Activated CD4-positive, alpha-beta T cell treated with anti-CD3 and anti-CD28 coated beads for 36 hours (primary cell): ENCODE results near the gene SETD3. TPM values are rescaled to one million over a fixed set of nuclear protein-coding genes. Genes with fewer than 3 reads are reported as not detected.

Experiments used
- ATAC-seq: fragments of 200-7000 bp; cut with Tn5 transposase; one replicate; pipeline ENCODE4 v1.10.0; 2021; ENCODE audit warnings: mild to moderate bottlenecking, moderate library complexity
- CTCF ChIA-PET: fragments of 350-600 bp; sonication (Branson Sonifier 250); formaldehyde crosslinking; loops from one replicate; lab custom pipeline; 2021; ENCODE audit warnings: antibody characterized with exemption; lab: Charles Lee
- POLR2A ChIA-PET: fragments of 350-600 bp; sonication (Branson Sonifier 250); formaldehyde crosslinking; loops from one replicate; lab custom pipeline; 2021; ENCODE audit warnings: antibody characterized with exemption, inconsistent platforms; lab: Charles Lee
- DNase-seq: peaks from one replicate; pipeline ENCODE4 v3.0.0-alpha.2; 2020
- H3K27ac Mint-ChIP-seq: one replicate; pipeline ENCODE4 v1.8.0; 2021; ENCODE audit warnings: mixed read lengths
- H3K27me3 Mint-ChIP-seq: one replicate; pipeline ENCODE4 v1.8.0; 2021; ENCODE audit warnings: mixed read lengths
- H3K36me3 Mint-ChIP-seq: one replicate; pipeline ENCODE4 v1.8.0; 2021; ENCODE audit warnings: low read depth, mixed read lengths
- H3K4me1 Mint-ChIP-seq: one replicate; pipeline ENCODE4 v1.8.0; 2021; ENCODE audit warnings: mixed read lengths
- H3K4me3 Mint-ChIP-seq: one replicate; pipeline ENCODE4 v1.8.0; 2021; ENCODE audit warnings: mild to moderate bottlenecking, moderate library complexity, mixed read lengths
- H3K9me3 Mint-ChIP-seq: one replicate; pipeline ENCODE4 v1.8.0; 2021; ENCODE audit warnings: low read depth, mixed read lengths
- intact Hi-C, 2 experiments: fragments of 100-400 bp; cut with DNase I in 1 of 2; cut with micrococcal nuclease in 1 of 2; formaldehyde crosslinking; loops; one replicate each; pipeline versions ENCODE4 v1.14.2 to v1.15.1; 2022 to 2024; cut with DNase I, micrococcal nuclease
- total RNA-seq, 2 experiments: library from RNA; stranded (reverse); gene quantifications; one replicate each; pipeline ENCODE4 v1.2.3, GENCODE V29; 2021

The SETD3 gene
- total RNA-seq, 2 experiments from 2014 or later, result 51.5 to 62.3 TPM

DNA sequence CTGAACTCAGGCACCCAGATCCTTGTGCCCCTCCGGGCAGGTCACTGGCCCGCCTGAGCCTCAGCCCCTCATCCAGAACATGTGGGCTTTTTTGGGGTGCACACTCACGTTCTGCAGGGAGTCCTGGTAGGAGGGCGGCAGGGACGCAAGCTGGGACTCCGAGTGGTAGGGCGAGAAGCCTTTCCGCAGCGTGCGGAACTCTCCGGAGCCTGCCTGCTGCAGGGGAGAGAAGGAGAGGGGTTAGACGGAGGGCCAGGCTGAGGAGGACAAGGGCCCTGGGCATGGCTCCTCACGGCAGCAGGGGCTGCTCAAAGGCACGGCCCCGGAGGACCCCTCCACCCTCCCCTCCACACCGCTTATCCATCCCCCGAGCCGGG is 41.4 kb upstream of the SETD3 start:
- H3K4me1 Mint-ChIP-seq, result peaks cover 10% of the 10 kb centered on the region
- ChIA-PET POLR2A (no interaction called here), CTCF (no interaction called here)
- H3K36me3 Mint-ChIP-seq, result no peaks in the 10 kb centered on the region
- ATAC-seq, result no peak
- no peak for DNase-seq
- H3K4me3 Mint-ChIP-seq, result no peak overlapping the region
- H3K9me3 Mint-ChIP-seq, result no peaks in the 10 kb centered on the region
- no peaks in the 10 kb centered on the region for H3K27me3 Mint-ChIP-seq
- intact Hi-C loops, result no loop called here
- no peak overlapping the region for H3K27ac Mint-ChIP-seq

GRCh38 chr14:99521176-99522024 is 40.7 kb upstream of the SETD3 start:
- POLR2A ChIA-PET, result no interaction called here
- H3K36me3 Mint-ChIP-seq, result no peaks in the 10 kb centered on the region
- no peak overlapping the region for H3K4me3 Mint-ChIP-seq
- DNase-seq (no peak), ATAC-seq (no peak)
- H3K9me3 Mint-ChIP-seq, result no peaks in the 10 kb centered on the region
- CTCF ChIA-PET, result no interaction called here
- no peaks in the 10 kb centered on the region for H3K27me3 Mint-ChIP-seq
- peaks cover 10% of the 10 kb centered on the region for H3K4me1 Mint-ChIP-seq
- intact Hi-C loops, result no loop called here
- no peak overlapping the region for H3K27ac Mint-ChIP-seq

- Mint-ChIP-seq H3K36me3 (no peaks in the 10 kb centered on the region), H3K4me1 (peaks cover 10% of the 10 kb centered on the region), H3K27ac (no peak overlapping the region), H3K4me3 (no peak overlapping the region), H3K9me3 (no peaks in the 10 kb centered on the region), H3K27me3 (no peaks in the 10 kb centered on the region)
- no peak for ATAC-seq
- CTCF ChIA-PET, result no interaction called here
- DNase-seq, result no peak
- intact Hi-C loops, result no loop called here
- POLR2A ChIA-PET, result no interaction called here
These were observed 40.0 kb upstream of the SETD3 start for GRCh38 chr14:99520571-99521081.

- Mint-ChIP-seq H3K27me3 (no peaks in the 10 kb centered on the region), H3K9me3 (no peaks in the 10 kb centered on the region), H3K36me3 (no peaks in the 10 kb centered on the region), H3K4me3 (no peak overlapping the region), H3K27ac (no peak overlapping the region), H3K4me1 (peaks cover 5% of the 10 kb centered on the region)
- ChIA-PET POLR2A (no interaction called here), CTCF (interaction anchor here (0.6 to 0.9 kb wide), 3 partner anchors 82 to 111 kb away, joined by 3 to 5 read pairs (median 3); no protein-coding TSS in a partner anchor)
- DNase-seq, result no peak
- ATAC-seq, result no peak
- intact Hi-C loops, result no loop called here
These were observed 39.3 kb upstream of the SETD3 start for GRCh38 chr14:99519931-99520421.

DNA sequence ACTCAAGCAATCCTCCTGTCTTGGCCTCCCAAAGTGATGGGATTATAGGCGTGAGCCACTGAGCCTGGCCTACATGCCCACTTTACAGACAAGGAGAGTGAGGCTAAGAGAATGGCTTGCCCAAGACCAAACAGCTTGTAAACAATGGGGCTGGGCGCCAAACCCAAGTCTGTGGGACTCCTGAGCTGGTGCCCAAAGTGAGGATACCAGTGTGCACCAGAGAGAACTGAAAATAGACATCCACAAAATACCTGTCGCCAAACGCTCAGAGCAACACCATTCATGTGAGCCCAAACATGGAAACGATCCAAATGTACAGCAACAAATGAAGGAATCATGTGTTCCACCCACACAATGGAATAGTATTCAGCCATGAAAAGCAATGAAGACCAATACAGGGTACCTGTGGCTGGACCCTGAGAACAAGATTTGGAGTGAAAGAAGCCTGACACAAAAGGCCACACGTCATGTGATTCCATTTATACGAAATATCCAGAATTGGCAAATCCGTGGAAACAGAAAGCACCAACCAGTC is 38.8 kb upstream of the SETD3 start:
- ChIA-PET POLR2A (no interaction called here), CTCF (interaction anchor here (0.6 to 2.3 kb wide), 4 partner anchors 83 to 112 kb away, joined by 3 to 6 read pairs (median 4); no protein-coding TSS in a partner anchor)
- ATAC-seq (no peak), DNase-seq (no peak)
- Mint-ChIP-seq H3K4me3 (no peak overlapping the region), H3K36me3 (no peaks in the 10 kb centered on the region), H3K9me3 (no peaks in the 10 kb centered on the region), H3K27ac (no peak overlapping the region), H3K4me1 (peaks cover 2% of the 10 kb centered on the region), H3K27me3 (no peaks in the 10 kb centered on the region)
- intact Hi-C loops, result no loop called here

- Mint-ChIP-seq H3K27ac (no peak overlapping the region), H3K4me3 (no peak overlapping the region), H3K4me1 (no peaks in the 10 kb centered on the region), H3K9me3 (no peaks in the 10 kb centered on the region), H3K36me3 (no peaks in the 10 kb centered on the region), H3K27me3 (no peaks in the 10 kb centered on the region)
- ChIA-PET CTCF (interaction anchor here (0.6 to 2.3 kb wide), 9 partner anchors 36 to 604 kb away, joined by 3 to 6 read pairs (median 3); partner anchors contain the start of gene CYP46A1), POLR2A (no interaction called here)
- peak; percentile 93 for ATAC-seq
- intact Hi-C loops, result loop anchor here (1.0 kb wide), 4 partner anchors 110 to 367 kb away; no protein-coding TSS in a partner anchor
- peak; percentile 91 for DNase-seq
These were observed 38.0 kb upstream of the SETD3 start for GRCh38 chr14:99518441-99519346.

GRCh38 chr14:99517643-99518381 is 37.2 kb upstream of the SETD3 start:
- ChIA-PET CTCF (interaction anchor here (0.6 to 2.3 kb wide), 9 partner anchors 35 to 1409 kb away, joined by 3 to 6 read pairs (median 3); partner anchors contain the start of gene CYP46A1), POLR2A (no interaction called here)
- no peaks in the 10 kb centered on the region for H3K9me3 Mint-ChIP-seq
- ATAC-seq (no peak), DNase-seq (peak; percentile 4)
- no peak overlapping the region for H3K4me3 Mint-ChIP-seq
- H3K4me1 Mint-ChIP-seq, result no peaks in the 10 kb centered on the region
- H3K36me3 Mint-ChIP-seq, result no peaks in the 10 kb centered on the region
- H3K27ac Mint-ChIP-seq, result no peak overlapping the region
- intact Hi-C loops, result loop anchor here (1.0 kb wide), 4 partner anchors 110 to 367 kb away; no protein-coding TSS in a partner anchor
- no peaks in the 10 kb centered on the region for H3K27me3 Mint-ChIP-seq

- H3K9me3 Mint-ChIP-seq, result no peaks in the 10 kb centered on the region
- POLR2A ChIA-PET, result no interaction called here
- DNase-seq, result no peak
- CTCF ChIA-PET, result interaction anchor here (0.7 to 2.3 kb wide), 8 partner anchors 57 to 1408 kb away, joined by 3 to 6 read pairs (median 3); partner anchors contain the start of gene CYP46A1
- H3K27me3 Mint-ChIP-seq, result no peaks in the 10 kb centered on the region
- no peak for ATAC-seq
- no peaks in the 10 kb centered on the region for H3K4me1 Mint-ChIP-seq
- intact Hi-C loops, result no loop called here
- no peak overlapping the region for H3K27ac Mint-ChIP-seq
- H3K36me3 Mint-ChIP-seq, result no peaks in the 10 kb centered on the region
- H3K4me3 Mint-ChIP-seq, result no peak overlapping the region
These were observed 36.4 kb upstream of the SETD3 start for GRCh38 chr14:99516871-99517642.

DNA sequence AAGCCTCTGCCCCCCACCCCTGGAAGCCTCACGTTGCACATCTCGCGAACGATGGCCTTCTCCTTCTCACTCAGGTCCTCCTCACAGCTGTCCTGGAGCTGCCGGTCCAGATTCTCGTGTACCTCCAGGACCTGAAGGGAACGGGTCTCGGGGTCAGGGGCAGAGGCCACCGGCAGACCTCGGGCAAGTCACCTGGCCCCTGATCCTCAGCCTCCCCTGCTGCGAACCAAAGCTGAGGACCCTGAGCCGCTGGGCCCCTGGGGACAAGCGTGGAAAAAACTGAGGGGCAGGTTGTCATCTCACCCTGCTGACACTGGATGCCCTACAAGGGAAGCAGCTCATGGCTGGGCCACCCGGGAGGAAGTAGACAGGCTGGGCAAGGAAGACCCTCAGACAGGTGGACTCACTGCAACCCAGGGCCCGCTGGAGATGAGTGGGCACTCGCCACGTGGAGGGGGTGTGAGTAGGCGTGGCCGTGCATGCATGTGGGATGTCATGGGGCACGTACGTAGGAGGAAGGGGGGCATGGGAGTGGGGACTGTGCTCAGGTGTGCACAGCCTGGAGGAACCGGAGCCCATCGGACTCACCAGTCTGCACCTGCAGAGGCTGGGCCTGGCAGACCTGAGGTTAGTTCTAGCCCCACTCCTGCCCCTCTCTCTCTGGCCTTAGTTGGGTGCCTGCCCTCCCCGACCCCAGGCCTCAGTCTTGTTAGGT is 35.7 kb upstream of the SETD3 start:
- ChIA-PET POLR2A (no interaction called here), CTCF (interaction anchor here (0.6 to 0.8 kb wide), 3 partner anchors 58 to 116 kb away, joined by 3 to 5 read pairs (median 3); no protein-coding TSS in a partner anchor)
- H3K4me3 Mint-ChIP-seq, result no peak overlapping the region
- H3K4me1 Mint-ChIP-seq, result no peaks in the 10 kb centered on the region
- no peaks in the 10 kb centered on the region for H3K9me3 Mint-ChIP-seq
- H3K27me3 Mint-ChIP-seq, result no peaks in the 10 kb centered on the region
- intact Hi-C loops, result no loop called here
- no peak overlapping the region for H3K27ac Mint-ChIP-seq
- H3K36me3 Mint-ChIP-seq, result no peaks in the 10 kb centered on the region
- ATAC-seq, result no peak
- no peak for DNase-seq
